SK-N-MC (cell line): ENCODE results near the gene LRP1B.

ENCODE experiments used
- DNase-seq: peaks from one replicate; pipeline ENCODE4 v3.0.0-alpha.2; 2011; ENCODE audit warnings: low read depth, low spot score
- H3K27ac ChIP-seq: fragments of 200-600 bp; sonication (generic); 2 replicates; pipeline ENCODE4 v1.5.1; 2016; ENCODE audit warnings: mixed run types
- H3K36me3 ChIP-seq: fragments of 200-600 bp; sonication (generic); 2 replicates; pipeline ENCODE4 v1.6.1; 2017; ENCODE audit warnings: antibody characterized with exemption, low read length, mixed read lengths; ENCODE audit not compliant: insufficient read depth
- H3K4me3 ChIP-seq: fragments of 200-600 bp; sonication (generic); 2 replicates; pipeline ENCODE4 v1.5.1; 2016
- H3K9ac ChIP-seq: fragments of 200-600 bp; sonication (generic); 2 replicates; pipeline ENCODE4 v1.8.0; 2017; ENCODE audit warnings: mixed run types, mixed read lengths; ENCODE audit not compliant: insufficient read length
- H3K9me3 ChIP-seq: fragments of 200-600 bp; sonication (generic); 2 replicates; pipeline ENCODE4 v1.6.1; 2017; ENCODE audit warnings: low read depth, mild to moderate bottlenecking, antibody characterized with exemption, low read length, moderate library complexity, mixed read lengths
- EZH2 ChIP-seq: fragments of 200-600 bp; sonication (generic); IDR thresholded peaks from one replicate; pipeline ENCODE4 v1.6.1; 2017; ENCODE audit warnings: antibody characterized with exemption
- FOXP2 ChIP-seq: optimal IDR thresholded peaks from 2 replicates; pipeline ENCODE3; 2011; ENCODE audit warnings: mild to moderate bottlenecking, moderate library complexity; ENCODE audit not compliant: insufficient read depth; ENCODE audit errors: extremely low read length, control extremely low read depth
- POLR2AphosphoS5 ChIP-seq: IDR thresholded peaks from 2 replicates; pipeline ENCODE4 v1.6.1; 2012; ENCODE audit warnings: mild to moderate bottlenecking, low read depth, low read length, borderline replicate concordance

The LRP1B gene

DNA sequence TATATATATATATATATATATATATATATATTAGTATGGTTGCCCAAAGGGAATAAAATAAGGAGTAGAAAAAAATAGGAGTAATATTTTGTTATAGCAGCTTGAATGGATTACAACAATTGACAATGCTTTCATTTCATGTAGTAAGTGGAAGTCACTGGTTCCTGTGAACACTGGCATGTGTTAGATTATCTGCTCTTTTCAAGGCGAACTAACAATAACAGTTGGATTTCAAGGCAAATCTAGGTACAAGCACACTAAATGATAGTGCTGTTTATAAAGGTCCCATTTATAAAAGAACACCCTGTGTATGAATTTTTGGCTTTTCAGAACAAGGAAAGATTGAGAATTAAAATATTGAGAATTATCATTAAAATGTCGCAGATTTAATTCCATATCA, 1535.7 kb downstream of the LRP1B start:
- Histone ChIP-seq H3K9ac (no peak overlapping the region), H3K36me3 (no peaks in the 10 kb centered on the region), H3K9me3 (no peaks in the 10 kb centered on the region), H3K4me3 (no peak overlapping the region), H3K27ac (no peak overlapping the region)
- DNase-seq, result no peak
- TF ChIP-seq FOXP2 (no peak), EZH2 (no peak), POLR2AphosphoS5 (no peak)

GRCh38 chr2:140593132-140593531, 1537.7 kb downstream of the LRP1B start:
- Histone ChIP-seq H3K27ac (no peak overlapping the region), H3K9me3 (no peaks in the 10 kb centered on the region), H3K4me3 (no peak overlapping the region), H3K9ac (no peak overlapping the region), H3K36me3 (no peaks in the 10 kb centered on the region)
- no peak for DNase-seq
- TF ChIP-seq POLR2AphosphoS5, result no peak
- no peak for TF ChIP-seq EZH2
- no peak for TF ChIP-seq FOXP2

GRCh38 chr2:140589696-140590095, 1541.1 kb downstream of the LRP1B start:
- TF ChIP-seq FOXP2 (no peak), EZH2 (no peak), POLR2AphosphoS5 (no peak)
- H3K4me3 ChIP-seq, result no peak overlapping the region
- no peak overlapping the region for H3K27ac ChIP-seq
- H3K9me3 ChIP-seq, result no peaks in the 10 kb centered on the region
- H3K9ac ChIP-seq, result no peak overlapping the region
- no peak for DNase-seq
- H3K36me3 ChIP-seq, result no peaks in the 10 kb centered on the region

DNA sequence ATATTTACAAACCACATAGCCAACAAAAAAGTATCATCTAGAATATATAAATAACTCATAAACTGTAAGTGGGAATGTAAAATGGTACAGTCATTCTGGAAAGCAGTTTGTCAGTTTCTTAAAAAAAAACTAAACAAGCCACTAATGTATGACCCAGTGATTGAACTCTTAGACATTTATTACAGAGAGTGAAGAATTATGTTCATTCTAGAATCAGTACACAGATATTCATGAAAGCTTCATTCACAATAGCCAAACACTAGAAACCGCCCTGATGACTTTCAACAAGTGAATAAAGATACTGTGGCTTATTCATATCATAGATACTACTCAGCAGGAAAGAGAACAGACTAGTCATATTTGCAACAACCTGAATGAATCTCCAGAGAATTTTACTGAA, 1541.5 kb downstream of the LRP1B start:
- TF ChIP-seq EZH2 (no peak), POLR2AphosphoS5 (no peak), FOXP2 (no peak)
- no peaks in the 10 kb centered on the region for H3K36me3 ChIP-seq
- no peak overlapping the region for H3K9ac ChIP-seq
- DNase-seq, result no peak
- no peak overlapping the region for H3K4me3 ChIP-seq
- H3K27ac ChIP-seq, result no peak overlapping the region
- no peaks in the 10 kb centered on the region for H3K9me3 ChIP-seq

DNA sequence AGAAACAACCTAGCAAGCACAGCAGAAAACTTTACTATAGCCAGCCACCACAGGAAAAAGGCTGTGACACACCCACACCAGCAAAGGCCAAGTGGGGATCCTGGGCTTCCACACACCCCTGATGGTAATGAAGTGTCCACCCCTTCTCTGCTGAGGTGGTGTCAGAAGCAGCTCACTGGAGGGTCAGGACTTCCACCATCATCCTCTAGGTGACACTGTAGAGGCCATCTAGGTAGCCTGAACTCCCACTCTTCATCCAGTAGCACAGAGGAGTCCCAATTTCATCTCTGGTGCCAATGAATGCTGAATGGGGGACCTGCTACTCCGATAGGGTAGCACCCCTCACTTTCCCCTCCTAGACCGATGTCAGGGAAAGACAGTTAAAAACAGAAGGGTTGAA, 1544.4 kb downstream of the LRP1B start:
- Histone ChIP-seq H3K9me3 (no peaks in the 10 kb centered on the region), H3K4me3 (no peak overlapping the region), H3K9ac (no peak overlapping the region), H3K36me3 (no peaks in the 10 kb centered on the region), H3K27ac (no peak overlapping the region)
- no peak for TF ChIP-seq EZH2
- TF ChIP-seq FOXP2, result no peak
- no peak for DNase-seq

DNA sequence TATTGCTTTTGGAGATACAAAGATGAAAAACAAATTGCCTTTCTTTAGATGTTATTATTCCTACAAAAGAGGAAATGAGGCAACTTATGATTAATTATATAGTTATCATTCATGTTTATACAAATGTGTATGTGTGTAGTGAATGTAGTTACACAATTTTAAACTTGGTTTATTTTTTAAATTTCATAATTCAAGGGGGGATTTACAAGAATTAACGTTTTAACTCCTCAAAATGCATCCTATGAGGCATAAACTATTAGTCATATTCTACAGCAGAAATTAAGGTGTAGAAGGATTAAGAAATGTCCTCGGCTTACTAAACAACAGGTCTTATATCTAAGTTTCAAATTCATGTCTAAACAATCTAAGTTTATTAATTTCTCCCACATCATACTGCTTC, 1545.8 kb downstream of the LRP1B start:
- Histone ChIP-seq H3K9ac (no peak overlapping the region), H3K36me3 (no peaks in the 10 kb centered on the region), H3K4me3 (no peak overlapping the region), H3K27ac (no peak overlapping the region), H3K9me3 (no peaks in the 10 kb centered on the region)
- no peak for DNase-seq
- no peak for TF ChIP-seq FOXP2
- TF ChIP-seq POLR2AphosphoS5, result no peak
- TF ChIP-seq EZH2, result no peak

DNA sequence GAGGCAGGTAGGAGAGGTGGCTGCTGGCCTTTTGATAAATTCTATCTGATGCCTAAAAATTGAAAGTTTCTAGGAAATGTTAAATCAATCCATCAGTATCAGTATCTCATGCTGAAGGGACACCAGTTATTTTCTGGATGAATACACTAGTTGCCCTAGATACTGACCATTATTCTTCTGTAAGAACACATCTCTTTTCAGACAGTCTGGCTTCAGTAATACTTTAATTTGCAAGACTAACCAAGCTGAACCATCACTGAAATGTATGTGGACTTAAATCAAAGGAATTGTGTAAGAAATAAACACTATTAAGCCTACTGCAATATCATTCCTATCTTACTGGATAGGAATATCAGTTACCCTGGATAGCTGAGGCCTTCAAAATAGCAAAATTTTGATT, 1546.3 kb downstream of the LRP1B start:
- no peak for DNase-seq
- no peaks in the 10 kb centered on the region for H3K9me3 ChIP-seq
- no peak overlapping the region for H3K9ac ChIP-seq
- TF ChIP-seq POLR2AphosphoS5 (no peak), FOXP2 (no peak), EZH2 (no peak)
- H3K27ac ChIP-seq, result no peak overlapping the region
- no peaks in the 10 kb centered on the region for H3K36me3 ChIP-seq
- H3K4me3 ChIP-seq, result no peak overlapping the region

DNA sequence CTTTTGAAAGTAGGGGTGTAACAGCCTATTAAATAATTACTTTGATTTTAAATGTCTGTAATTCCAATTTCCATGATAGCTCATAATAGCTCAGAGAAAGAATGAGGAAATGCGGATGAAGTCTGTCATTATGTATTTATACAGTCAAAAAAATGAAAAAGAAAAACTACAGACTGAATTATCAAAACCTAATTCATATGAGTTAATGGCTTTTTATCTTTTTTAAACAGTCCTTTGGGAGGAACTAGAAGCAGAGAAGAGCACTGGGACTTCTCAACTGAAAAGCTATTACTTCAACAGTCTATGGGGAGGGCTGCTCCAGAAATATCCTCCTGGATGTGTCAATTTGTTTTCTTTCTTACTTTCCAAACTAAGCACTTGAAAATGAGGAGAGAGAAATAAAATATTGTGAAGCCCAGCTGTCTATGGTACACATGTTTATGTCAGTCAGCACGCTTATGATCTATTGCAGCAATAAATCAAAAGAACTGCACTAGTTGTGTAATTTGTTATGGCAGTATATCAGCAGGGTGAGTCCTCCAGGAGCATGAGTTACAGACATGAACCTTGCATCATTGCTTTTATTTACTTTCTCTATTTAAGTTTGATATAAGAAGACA, 1550.2 kb downstream of the LRP1B start:
- no peak for DNase-seq
- no peak overlapping the region for H3K9ac ChIP-seq
- no peak for TF ChIP-seq FOXP2
- TF ChIP-seq EZH2, result no peak
- no peak for TF ChIP-seq POLR2AphosphoS5
- H3K9me3 ChIP-seq, result no peaks in the 10 kb centered on the region
- peak overlapping the region; percentile 0; the same call in 1 of the 2 replicates for H3K27ac ChIP-seq
- no peak overlapping the region; the same call in 1 of the 2 replicates for H3K4me3 ChIP-seq
- H3K36me3 ChIP-seq, result no peaks in the 10 kb centered on the region

DNA sequence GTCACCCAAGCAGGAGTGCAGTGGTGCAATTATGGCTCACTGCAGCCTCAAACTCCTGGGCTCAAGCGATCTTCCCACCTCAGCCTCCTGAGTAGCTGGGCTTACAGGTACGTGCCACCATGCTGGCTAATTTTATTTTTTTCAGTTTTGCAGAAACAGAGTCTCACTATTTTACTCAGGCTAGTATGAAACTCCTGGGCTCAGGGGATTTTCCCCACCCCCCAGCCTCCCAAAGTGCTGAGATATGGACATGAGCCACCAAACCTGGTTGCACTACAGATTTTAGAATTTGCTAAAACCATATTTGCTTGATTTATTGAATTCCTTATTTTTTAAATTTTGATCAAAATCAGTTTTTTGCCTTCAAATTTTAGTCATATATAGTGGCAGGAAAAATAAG, 1553.4 kb downstream of the LRP1B start:
- TF ChIP-seq POLR2AphosphoS5 (no peak), EZH2 (no peak), FOXP2 (no peak)
- H3K4me3 ChIP-seq, result no peak overlapping the region

More for the DNA sequence above, 1553.4 kb downstream of the LRP1B start:
- Histone ChIP-seq H3K9ac (no peak overlapping the region), H3K36me3 (no peaks in the 10 kb centered on the region), H3K9me3 (no peaks in the 10 kb centered on the region), H3K27ac (no peak overlapping the region)
- no peak for DNase-seq
